T-helper 1 cell treated with Interleukin-12 subunit alpha and Interleukin-12 subunit beta and Interleukin-4 antibody, amounts not matched to agents 30 ng/mL and 1 ng/mL, for 36 hours (primary cell): ENCODE results near the gene ATG14. TPM values are rescaled to one million over a fixed set of nuclear protein-coding genes. Genes with fewer than 3 reads are reported as not detected.
"Not testable (repeated sequence)": the region's sequence is repeated elsewhere in the genome, so short reads cannot be mapped to it uniquely, and the experiment has no call there.

Source experiments
- intact Hi-C: fragments of 100-400 bp; cut with micrococcal nuclease; formaldehyde crosslinking; loops from one replicate; pipeline ENCODE4 v1.15.1; 2024
- total RNA-seq: library from RNA; stranded (reverse); gene quantifications from 2 replicates; pipeline ENCODE4 v1.2.3, GENCODE V29; 2022

Gene ATG14
- total RNA-seq, 1 donor from 2014 or later, result 7.8 TPM

- intact Hi-C loops, result loop anchor here (5.0 kb wide), 1 partner anchor 57 kb away; no protein-coding TSS in a partner anchor
These were observed 22.3 kb downstream of the ATG14 start for GRCh38 chr14:55389330-55389729.

GRCh38 chr14:55388160-55388559 is 23.5 kb downstream of the ATG14 start:
- intact Hi-C loops, result loop anchor here (5.0 kb wide), 1 partner anchor 56 kb away; no protein-coding TSS in a partner anchor

DNA sequence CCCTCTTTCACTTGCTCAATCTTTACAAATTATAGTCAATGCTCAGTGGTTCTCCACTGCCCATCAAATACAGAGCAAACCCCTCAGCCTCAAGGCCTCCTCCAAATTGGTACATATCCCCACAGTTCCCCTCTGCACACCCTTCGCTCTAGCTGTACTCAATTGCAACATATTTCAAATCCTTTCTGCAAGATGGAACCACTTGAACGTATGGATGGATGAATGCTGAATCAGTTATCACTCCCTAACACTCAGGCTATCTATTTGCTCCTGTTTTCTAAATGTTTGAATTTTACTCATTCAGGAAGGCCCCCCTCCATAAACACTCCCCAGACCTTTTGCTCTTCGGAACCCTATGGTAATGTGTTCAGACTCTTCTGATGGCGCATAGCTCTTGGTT is 24.5 kb downstream of the ATG14 start:
- intact Hi-C loops, result loop anchor here (2.0 to 5.0 kb wide), 2 partner anchors 32 to 55 kb away; no protein-coding TSS in a partner anchor

DNA sequence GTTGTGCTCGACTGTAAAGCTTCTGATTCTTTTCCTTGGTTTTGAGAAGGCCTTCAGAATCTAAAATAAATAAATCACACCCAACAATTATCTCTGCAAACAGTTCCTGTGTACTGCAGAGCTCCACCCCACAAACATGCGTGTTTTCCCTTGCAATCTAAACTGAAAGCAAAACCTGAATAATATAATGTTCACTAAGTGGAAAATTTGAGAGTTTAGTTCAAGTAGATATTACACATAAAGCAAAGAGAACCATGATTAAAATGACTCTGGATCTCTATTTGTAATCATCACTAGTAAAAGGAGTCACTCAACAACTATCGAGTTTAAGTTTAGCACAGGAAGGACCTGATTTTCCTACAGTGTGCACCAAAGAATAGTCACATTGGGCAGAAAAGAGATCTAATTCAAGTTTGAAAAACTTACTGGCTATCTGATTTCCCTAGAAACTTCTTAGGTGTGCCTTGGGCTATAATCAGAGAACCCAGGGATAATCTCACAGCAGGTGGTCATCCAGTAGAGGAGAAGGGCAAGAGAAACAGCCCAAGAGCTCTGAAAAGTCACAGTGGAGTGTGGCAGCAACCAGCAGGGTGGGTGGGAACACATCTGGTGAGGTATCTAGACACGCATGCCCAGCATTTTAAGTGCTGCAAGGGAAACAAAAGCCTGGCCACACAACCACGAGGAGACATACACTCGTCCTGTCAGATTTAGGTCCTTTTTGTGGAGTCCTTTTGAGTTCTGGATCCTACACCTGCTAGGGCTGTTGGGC is 25.4 kb downstream of the ATG14 start:
- intact Hi-C loops, result loop anchor here (1.0 to 5.0 kb wide), 5 partner anchors 12 to 115 kb away; partner anchors contain the start of genes ATG14 and FBXO34

DNA sequence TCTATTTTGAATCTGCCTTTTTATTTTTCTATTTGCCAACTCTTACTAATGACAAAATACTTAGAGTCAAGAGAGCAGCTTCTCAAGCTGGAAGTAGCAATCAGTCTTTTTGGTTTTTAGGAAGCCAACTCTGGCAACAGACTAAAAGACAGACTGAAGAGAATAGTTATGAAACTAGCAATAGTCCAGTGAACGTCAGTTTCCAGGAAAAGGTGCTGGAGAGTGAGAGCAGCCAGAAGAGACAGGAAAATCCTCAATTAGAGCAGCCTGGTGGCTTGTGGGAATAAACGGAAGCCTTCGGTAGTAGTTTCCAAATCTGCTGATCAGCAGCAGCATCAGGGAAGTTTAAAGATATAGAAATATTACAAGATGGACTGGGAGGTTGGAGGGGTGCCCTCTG is 27.1 kb downstream of the ATG14 start:
- intact Hi-C loops, result no loop called here

DNA sequence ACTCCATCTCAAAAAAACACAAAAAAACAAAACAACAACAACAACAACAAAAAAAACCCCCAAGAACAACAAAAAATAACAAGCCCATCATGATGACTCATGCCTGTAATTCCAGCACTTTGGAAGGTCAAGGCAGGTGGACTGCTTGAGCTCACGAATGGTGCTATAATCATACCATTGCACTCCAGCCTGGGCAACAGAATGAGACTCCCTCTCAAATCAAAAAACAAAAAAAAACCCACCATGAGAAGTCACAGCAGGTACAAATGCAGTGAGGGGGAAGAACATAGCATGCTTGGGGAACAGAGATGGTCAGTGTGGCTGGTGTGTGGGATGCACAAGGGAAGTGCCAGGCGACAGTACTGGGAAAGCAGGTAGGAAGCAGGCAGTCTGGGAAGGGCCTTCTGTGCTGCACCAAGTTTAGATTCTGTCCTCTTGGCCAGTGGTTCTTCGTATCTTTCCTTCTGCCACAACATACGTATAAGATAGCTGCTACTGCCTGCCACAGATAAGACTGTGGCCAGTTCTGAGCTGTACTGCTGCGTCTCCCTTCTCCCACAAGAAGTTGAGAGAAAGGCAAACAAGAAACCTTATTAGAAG is 28.0 kb downstream of the ATG14 start:
- intact Hi-C loops, result no loop called here

DNA sequence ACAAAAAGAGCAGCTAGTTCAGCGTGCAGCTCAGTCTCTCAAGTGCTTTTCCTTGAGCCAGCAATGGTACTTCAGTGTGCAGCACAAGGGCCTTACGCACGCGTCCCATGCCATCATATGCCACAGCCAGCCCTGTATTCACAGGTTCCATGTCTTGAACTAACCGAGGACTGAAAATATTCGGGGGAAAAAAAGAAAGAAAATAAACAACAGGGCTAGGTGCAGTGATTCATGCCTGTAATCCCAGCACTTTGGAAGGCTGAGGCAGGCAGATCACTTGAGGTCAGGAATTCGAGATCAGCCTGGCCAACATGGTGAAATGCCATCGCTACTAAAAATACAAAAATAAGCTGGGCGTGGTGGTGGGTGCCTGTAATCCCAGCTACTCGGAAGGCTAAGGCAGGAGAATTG is 28.6 kb downstream of the ATG14 start:
- intact Hi-C loops, result not testable (repeated sequence)

- intact Hi-C loops, result no loop called here
These were observed 29.1 kb downstream of the ATG14 start for GRCh38 chr14:55382483-55382882.

GRCh38 chr14:55381561-55381960 is 30.1 kb downstream of the ATG14 start:
- intact Hi-C loops, result no loop called here

DNA sequence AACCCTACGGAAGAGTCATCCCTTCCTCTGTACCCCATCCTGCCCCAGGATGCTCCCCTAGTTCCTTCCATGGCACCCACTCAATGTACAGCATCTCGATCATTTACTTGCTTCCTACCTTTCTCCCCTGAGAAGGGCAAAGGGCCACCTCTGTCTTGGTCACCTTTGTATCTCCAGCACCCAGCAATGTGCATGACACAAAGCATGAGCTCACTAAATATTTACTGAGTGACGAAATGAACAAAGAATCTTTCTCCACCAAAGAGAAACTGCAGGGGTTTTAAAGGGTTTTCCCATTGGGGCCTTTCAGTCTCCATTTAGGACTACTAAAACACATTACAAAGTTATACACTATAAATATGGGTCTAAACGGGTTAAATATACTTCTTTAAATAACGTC is 30.6 kb downstream of the ATG14 start:
- intact Hi-C loops, result no loop called here

DNA sequence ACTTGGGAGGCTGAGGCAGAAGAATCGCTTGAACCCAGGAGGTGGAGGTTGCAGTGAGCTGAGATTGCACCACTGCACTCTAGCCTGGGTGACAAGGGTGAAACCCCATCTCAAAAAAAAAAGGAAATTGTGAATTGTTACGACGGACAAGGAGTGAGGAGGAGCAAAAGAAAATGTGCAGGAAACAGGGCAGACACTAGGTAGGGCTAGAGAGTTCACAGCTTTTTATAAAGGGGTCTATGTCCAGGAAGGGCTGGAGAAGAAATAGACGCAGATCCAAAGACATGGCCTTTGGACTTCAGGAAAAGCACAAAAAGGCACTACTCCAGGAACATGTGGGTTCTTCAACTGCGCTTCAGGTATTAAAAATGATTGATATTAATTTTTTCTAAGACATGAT is 34.4 kb downstream of the ATG14 start:
- intact Hi-C loops, result no loop called here

GRCh38 chr14:55374771-55375170 is 36.9 kb downstream of the ATG14 start:
- intact Hi-C loops, result loop anchor here (1.0 kb wide), 9 partner anchors 12 to 347 kb away; partner anchors contain the start of genes ATG14, FBXO34, SOCS4 and WDHD1

DNA sequence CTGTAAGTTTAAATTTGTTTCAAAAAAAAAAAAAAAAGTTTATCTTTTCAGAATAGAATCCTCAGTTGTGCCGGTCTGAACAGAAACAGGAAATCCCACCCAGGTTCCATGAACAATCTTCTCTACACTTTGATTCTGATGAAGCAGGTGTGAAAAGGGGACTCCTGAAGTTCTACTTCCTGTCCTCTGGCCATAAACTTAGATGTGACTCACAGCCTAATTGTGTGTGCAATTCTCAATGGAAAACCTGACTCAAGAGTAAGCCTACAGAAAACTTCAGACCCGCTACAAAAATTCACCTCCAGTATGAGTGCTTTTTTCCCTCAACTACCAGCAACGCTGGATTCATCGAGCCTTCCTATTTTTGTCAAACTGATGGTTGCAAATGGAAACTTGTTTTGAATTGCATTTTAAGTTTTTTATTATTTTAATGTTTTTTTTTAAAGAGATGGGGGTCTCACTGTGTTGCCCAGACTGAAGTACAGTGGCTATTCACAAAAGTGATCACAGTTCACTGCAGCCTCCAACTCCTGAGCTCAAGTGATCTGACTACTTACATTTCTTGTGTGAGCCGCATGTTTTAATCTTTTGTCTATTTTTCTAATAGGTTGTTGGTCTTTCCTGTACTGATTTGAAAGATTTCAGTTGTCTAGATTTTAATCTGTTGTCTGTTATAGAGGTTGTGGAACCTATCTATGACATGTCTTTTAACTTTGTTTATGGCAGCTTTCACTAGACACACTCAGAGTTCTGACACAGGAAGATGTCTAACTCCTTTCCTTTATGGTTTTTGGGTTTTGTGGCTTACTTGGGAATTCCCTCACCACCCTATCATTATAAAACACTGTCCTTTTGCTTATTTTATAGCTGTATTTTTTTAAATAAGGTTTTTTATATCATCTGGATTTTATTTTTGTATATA is 37.6 kb downstream of the ATG14 start:
- intact Hi-C loops, result loop anchor here (1.0 kb wide), 9 partner anchors 12 to 347 kb away; partner anchors contain the start of genes ATG14, FBXO34, SOCS4 and WDHD1

DNA sequence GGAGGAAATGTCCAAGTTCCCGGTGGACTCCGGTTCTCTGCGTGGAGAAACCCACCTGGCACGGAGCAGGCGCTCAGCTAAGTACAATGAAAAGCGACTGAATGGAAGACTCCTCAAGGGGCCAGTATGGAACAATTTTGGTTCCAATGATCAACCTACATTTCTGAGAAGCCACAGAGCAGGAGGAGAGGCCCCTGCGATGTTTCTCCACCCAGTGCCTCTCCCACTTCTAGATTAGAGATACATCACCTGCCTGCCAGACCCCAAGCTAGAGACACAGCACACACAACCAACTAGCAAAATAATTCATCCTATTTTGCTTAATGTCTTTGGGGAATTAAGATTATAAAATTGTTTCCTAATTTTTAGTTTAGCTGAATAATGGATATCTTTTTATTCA is 38.8 kb downstream of the ATG14 start:
- intact Hi-C loops, result no loop called here

GRCh38 chr14:55372423-55372822 is 39.2 kb downstream of the ATG14 start:
- intact Hi-C loops, result no loop called here

DNA sequence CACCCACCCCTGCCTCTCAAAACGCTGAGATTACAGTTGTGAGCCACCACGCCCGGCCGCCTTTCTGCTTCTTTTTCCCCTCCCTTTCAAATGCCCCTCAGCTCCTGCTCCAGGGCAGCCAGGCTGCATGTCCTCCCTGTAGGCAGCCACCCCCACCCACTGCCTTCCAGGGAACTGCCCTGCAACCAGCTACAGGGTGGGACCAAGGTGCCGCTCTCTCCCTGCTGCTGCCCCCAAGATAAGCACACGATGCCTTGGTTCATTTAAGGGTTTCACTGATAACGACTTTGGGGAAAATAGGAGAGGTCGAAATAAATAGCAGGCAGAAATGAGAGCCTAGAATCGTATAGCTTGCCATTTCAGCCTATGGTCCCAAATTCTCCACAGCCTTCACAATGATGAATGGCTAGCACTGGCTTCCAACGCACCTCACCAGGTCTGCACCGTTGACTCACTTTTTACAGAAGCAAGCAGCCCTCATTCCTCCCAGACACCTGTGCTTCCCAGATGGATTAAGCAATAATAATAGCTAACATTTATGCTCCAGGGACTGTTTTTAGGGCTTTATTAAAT is 40.7 kb downstream of the ATG14 start:
- intact Hi-C loops, result no loop called here

DNA sequence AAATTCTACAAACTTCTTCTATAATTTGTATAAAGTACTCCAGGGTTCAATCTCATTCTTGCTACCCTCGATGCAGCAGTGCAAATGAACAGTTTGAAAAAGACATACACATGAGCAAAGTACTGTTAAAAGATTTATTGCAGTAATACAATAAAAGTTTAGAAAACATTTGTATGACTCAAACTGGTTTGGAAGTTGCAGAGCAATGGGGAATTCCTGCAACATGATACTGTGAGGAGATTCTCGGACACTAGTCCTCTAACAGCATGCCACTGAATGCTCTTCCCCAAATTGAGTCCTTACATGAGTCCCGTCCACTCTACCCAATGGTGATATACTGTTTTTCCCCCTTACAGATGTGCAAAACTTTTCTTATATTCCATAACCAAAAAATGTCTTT is 45.4 kb downstream of the ATG14 start:
- intact Hi-C loops, result no loop called here

GRCh38 chr14:55361190-55361589 is 50.4 kb downstream of the ATG14 start:
- intact Hi-C loops, result no loop called here

GRCh38 chr14:55359307-55359706 is 52.3 kb downstream of the ATG14 start:
- intact Hi-C loops, result loop anchor here (10.0 kb wide), 1 partner anchor 305 kb away; the partner anchor contains the start of gene MAPK1IP1L

DNA sequence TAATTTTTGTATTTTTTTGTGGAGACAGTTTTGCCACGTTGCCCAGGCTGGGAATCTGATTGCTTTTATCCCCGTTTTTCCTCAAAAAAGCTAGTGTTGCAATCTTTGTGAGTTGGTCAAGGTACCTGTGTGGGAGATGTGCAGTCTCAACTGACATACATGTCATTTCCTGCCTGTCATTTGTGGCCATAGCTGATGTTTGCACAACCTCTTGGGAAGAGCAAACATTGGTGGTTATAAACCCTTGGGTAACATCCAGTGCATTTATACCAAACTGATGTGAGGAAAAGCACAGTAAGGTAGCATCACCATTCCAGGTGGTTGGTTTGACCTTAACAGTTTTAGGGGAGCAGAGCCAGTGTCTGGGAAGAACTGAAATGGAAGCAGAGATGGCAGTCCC is 54.7 kb downstream of the ATG14 start:
- intact Hi-C loops, result loop anchor here (10.0 kb wide), 1 partner anchor 302 kb away; the partner anchor contains the start of gene MAPK1IP1L

DNA sequence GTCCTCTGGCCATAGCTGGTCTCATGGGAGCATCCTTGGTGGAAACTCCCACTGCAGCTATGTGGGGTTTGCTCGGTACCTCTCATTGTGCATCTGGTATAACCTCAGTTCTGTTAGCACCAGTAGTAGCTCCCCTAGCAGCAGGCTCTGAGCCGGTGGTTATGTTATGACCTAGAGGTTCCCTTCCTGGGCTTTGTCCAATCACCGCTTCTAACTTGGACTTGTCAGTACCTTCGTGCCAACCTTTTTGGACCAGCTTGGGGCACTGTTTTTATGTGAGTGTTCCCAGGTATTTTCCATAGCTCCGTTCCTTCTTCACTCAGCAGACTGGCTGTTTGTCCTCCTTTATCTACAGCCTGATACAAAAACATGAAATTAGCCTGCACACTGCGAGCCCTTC is 55.7 kb downstream of the ATG14 start:
- intact Hi-C loops, result loop anchor here (2.0 to 10.0 kb wide), 2 partner anchors 31 to 301 kb away; partner anchors contain the start of gene MAPK1IP1L
